Hepatocyte (in vitro differentiated cells): ENCODE results near the gene WDR72. TPM values are rescaled to one million over a fixed set of nuclear protein-coding genes. Genes with fewer than 3 reads are reported as not detected.

Source experiments
- polyA plus RNA-seq: library from polyadenylated mRNA; unstranded; fragments of >200 nt; fragmentation: Nextera tagmentation; extraction: Ambion mirVana; gene quantifications from 2 replicates; pipeline ENCODE4 v1.2.1, GENCODE V29; 2016
- small RNA-seq: library from RNA; depleted of rRNA; stranded (forward); fragments of <200 nt; gene quantifications from one replicate; pipeline ENCODE3, GENCODE V24; 2014
- total RNA-seq: library from RNA; depleted of rRNA; stranded (reverse); fragments of >200 nt; gene quantifications from 2 replicates; pipeline ENCODE4 v1.2.3, GENCODE V29; 2014

Gene WDR72
- total and polyA plus RNA-seq, 2 experiments from 2014 or later, result 3.5 to 6.4 TPM

Small RNA genes lying within 50 kb of the gene (small RNA-seq; reads per million reads assigned to genes)
- gene RNU2-53P, result not detected
- gene RNU6-449P, result not detected

Other genes starting within 250 kb of the WDR72 start
- gene UNC13C, start 218.8 kb upstream of the WDR72 start, total RNA-seq, result 10.3 and 10.9 TPM in 2 replicates
- gene UNC13C, start 218.8 kb upstream of the WDR72 start, polyA plus RNA-seq, result 0.92 and 1.5 TPM in 2 replicates